Fibroblast of lung (primary cell): Measurements from ENCODE around the gene ZFAND5. TPM values are rescaled to one million over a fixed set of nuclear protein-coding genes. Genes with fewer than 3 reads are reported as not detected.

Experiments used
- DNase-seq, 2 donors: peaks; one replicate each; pipeline versions ENCODE4 v3.0.0 to v3.0.0-alpha.2; 2010; ENCODE audit warnings: low read depth in 2 of 2
- H2AFZ ChIP-seq: 2 replicates; pipeline ENCODE4 v1.5.1; 2012; ENCODE audit warnings: low read length, control low read depth, inconsistent platforms
- H3K27ac ChIP-seq: 2 replicates; pipeline ENCODE4 v1.5.1; 2011; ENCODE audit warnings: low read length, control low read depth; ENCODE audit not compliant: insufficient read depth
- H3K27me3 ChIP-seq: 2 replicates; pipeline ENCODE4 v1.5.1; 2011; ENCODE audit warnings: mild to moderate bottlenecking, low read length; ENCODE audit not compliant: control insufficient read depth, insufficient read depth
- H3K36me3 ChIP-seq: 2 replicates; pipeline ENCODE4 v1.5.1; 2011; ENCODE audit warnings: low read length; ENCODE audit not compliant: control insufficient read depth, insufficient read depth
- H3K4me1 ChIP-seq: 2 replicates; pipeline ENCODE4 v1.5.1; 2011; ENCODE audit warnings: low read length; ENCODE audit not compliant: control insufficient read depth, insufficient read depth; ENCODE audit errors: extremely low read depth
- H3K4me2 ChIP-seq: 2 replicates; pipeline ENCODE4 v1.5.1; 2011; ENCODE audit warnings: low read length, control low read depth; ENCODE audit not compliant: insufficient read depth; ENCODE audit errors: extremely low read depth
- H3K4me3 ChIP-seq, 4 experiments: fragments of 200-600 bp in 1 of 4; sonication (generic) in 1 of 4; replicated peaks in 1 of 4; 2 replicates each; pipeline ENCODE4 v1.5.1; 2011 to 2016; ENCODE audit warnings: low read length in 4 of 4, low read depth in 3 of 4, mild to moderate bottlenecking in 3 of 4, control low read depth in 2 of 4, inconsistent platforms in 1 of 4, mixed read lengths in 1 of 4; ENCODE audit not compliant: insufficient read depth in 1 of 4; ENCODE audit errors: control extremely low read depth in 1 of 4
- H3K79me2 ChIP-seq: 2 replicates; pipeline ENCODE4 v1.5.1; 2012; ENCODE audit warnings: mild to moderate bottlenecking, low read length, inconsistent platforms; ENCODE audit not compliant: control insufficient read depth, insufficient read depth
- H3K9ac ChIP-seq: 2 replicates; pipeline ENCODE4 v1.5.1; 2011; ENCODE audit warnings: mild to moderate bottlenecking, low read length, control low read depth; ENCODE audit not compliant: insufficient read depth
- H3K9me3 ChIP-seq: 2 replicates; pipeline ENCODE4 v1.5.1; 2012; ENCODE audit warnings: low read depth, low read length; ENCODE audit not compliant: control insufficient read depth, insufficient read depth
- H4K20me1 ChIP-seq: 2 replicates; pipeline ENCODE4 v1.5.1; 2011; ENCODE audit warnings: low read length; ENCODE audit not compliant: control insufficient read depth, insufficient read depth; ENCODE audit errors: extremely low read depth
- CTCF ChIP-seq, 2 donors: IDR thresholded peaks in 1 of 2; conservative IDR thresholded peaks in 1 of 2; 1 replicate in 1 of 2; 2 replicates in 1 of 2; pipeline ENCODE4 v1.5.1; 2011 to 2012; ENCODE audit warnings: low read length in 2 of 2, control low read depth in 1 of 2, inconsistent platforms in 1 of 2, low read depth in 1 of 2, mild to moderate bottlenecking in 1 of 2
- EZH2 ChIP-seq: IDR thresholded peaks from 2 replicates; pipeline ENCODE4 v1.5.1; 2012; ENCODE audit warnings: low read length, control low read depth, mild to moderate bottlenecking; ENCODE audit errors: missing control alignments
- polyA plus RNA-seq, 2 donors: library from polyadenylated mRNA; depleted of rRNA in 1 of 2; stranded (reverse) in 1 of 2; unstranded in 1 of 2; fragments of >200 nt; gene quantifications; 2 replicates each; pipeline ENCODE4 v1.2.1, GENCODE V29; 2011 to 2012; ENCODE audit warnings: missing spikeins in 1 of 2
- total RNA-seq: library from RNA; depleted of rRNA; stranded (reverse); fragments of >200 nt; gene quantifications from 2 replicates; pipeline ENCODE4 v1.2.1, GENCODE V29; 2014

Gene ZFAND5
- total and polyA plus RNA-seq, 2 donors (not counting 1 experiment from before 2014, with no cell fraction given), result 153 to 159 TPM

GRCh38 chr9:72353455-72354116, 11.4 kb downstream of the ZFAND5 start:
- Histone ChIP-seq H3K4me3 (no peak overlapping the region), H4K20me1 (peaks cover 3% of the 10 kb centered on the region), H2AFZ (no peak overlapping the region), H3K9me3 (no peaks in the 10 kb centered on the region), H3K27me3 (no peaks in the 10 kb centered on the region), H3K36me3 (peaks cover 9% of the 10 kb centered on the region), H3K4me1 (peaks cover 4% of the 10 kb centered on the region), H3K9ac (no peak overlapping the region), H3K4me2 (no peak overlapping the region), H3K27ac (no peak overlapping the region), H3K79me2 (peaks cover 27% of the 10 kb centered on the region)
- no peak for DNase-seq
- TF ChIP-seq EZH2 (no peak), CTCF (conservative IDR thresholded peaks at IDR 0.05 in 1 of 2, IDR thresholded peaks at IDR 0.05 in 1 of 2; ENCODE audit: low read depth in 1 of 2, low read length in 2 of 2) (no peak)

- Histone ChIP-seq H3K27ac (no peak overlapping the region), H3K79me2 (peaks cover 21% of the 10 kb centered on the region), H3K36me3 (peaks cover 9% of the 10 kb centered on the region), H2AFZ (no peak overlapping the region), H3K4me3 (no peak overlapping the region), H3K4me2 (no peak overlapping the region), H3K9me3 (no peaks in the 10 kb centered on the region), H3K27me3 (no peaks in the 10 kb centered on the region), H3K9ac (no peak overlapping the region), H3K4me1 (peaks cover 4% of the 10 kb centered on the region), H4K20me1 (peaks cover under 1% of the 10 kb centered on the region)
- TF ChIP-seq CTCF (conservative IDR thresholded peaks at IDR 0.05 in 1 of 2, IDR thresholded peaks at IDR 0.05 in 1 of 2; ENCODE audit: low read depth in 1 of 2, low read length in 2 of 2), result no peak
- no peak for TF ChIP-seq EZH2
- DNase-seq, result peak in 1 of 2 donors; percentile 32
Observed at GRCh38 chr9:72352911-72353388, 12.1 kb downstream of the ZFAND5 start.

- Histone ChIP-seq H2AFZ (no peak overlapping the region), H3K9me3 (no peaks in the 10 kb centered on the region), H3K27ac (no peak overlapping the region), H3K4me1 (peaks cover 2% of the 10 kb centered on the region), H3K27me3 (no peaks in the 10 kb centered on the region), H3K9ac (no peak overlapping the region), H3K36me3 (peaks cover 5% of the 10 kb centered on the region), H3K4me2 (no peak overlapping the region), H4K20me1 (no peaks in the 10 kb centered on the region), H3K4me3 (no peak overlapping the region), H3K79me2 (peaks cover 9% of the 10 kb centered on the region)
- TF ChIP-seq EZH2 (no peak), CTCF (conservative IDR thresholded peaks at IDR 0.05 in 1 of 2, IDR thresholded peaks at IDR 0.05 in 1 of 2; ENCODE audit: low read depth in 1 of 2, low read length in 2 of 2) (no peak)
- DNase-seq, result peak in 1 of 2 donors; percentile 83
Observed at GRCh38 chr9:72351538-72352453, 13.2 kb downstream of the ZFAND5 start.
